ENCODE data around the gene GPR4.

The GPR4 gene

DNA sequence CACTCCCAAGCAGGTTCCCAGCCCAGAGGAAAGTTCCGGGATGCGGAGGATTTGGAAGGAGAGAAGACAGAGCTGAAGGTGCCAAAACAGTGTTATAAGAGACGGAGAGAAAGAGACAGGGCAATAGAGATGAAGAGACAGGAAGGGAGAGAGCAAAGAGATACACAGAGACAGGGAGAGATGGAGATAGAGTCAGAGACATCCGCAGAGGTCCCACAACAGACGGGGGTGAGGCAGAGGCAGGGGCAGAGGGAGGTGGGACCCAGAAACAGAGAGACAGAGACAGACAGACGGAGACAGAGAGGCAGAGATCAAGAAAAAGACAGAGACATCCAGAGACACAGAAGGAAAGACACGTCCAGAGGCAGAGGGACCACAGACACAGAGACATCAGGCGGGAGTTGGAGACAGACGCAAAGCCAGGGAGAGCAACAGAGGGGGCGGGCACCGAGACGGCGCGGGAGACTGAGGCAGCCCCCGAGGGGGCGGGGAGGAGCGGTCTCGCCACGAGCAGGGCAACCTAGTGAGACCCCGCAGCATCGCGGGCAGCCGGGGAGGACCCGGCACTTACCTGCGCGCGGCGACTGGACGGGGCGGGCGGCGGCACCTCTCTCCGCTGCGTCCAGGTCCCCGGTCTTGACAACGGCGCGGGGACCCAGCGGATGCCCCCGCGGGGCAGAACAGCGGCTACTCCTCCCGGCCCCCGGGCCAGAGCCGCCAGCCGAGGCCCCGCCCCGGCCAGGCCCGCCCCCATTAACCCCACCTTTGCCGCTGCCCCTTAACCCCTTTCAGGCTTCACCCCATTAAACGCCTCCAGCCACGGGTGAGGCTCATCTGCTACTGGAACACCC is at the start of gene GPR4:
Gene GPR4 (minus strand): TSS at position 689 of the 851 bp plus-strand sequence. CDS start 10,346 bp downstream, outside the sequence.
- TF ChIP-seq, protein P1, sequence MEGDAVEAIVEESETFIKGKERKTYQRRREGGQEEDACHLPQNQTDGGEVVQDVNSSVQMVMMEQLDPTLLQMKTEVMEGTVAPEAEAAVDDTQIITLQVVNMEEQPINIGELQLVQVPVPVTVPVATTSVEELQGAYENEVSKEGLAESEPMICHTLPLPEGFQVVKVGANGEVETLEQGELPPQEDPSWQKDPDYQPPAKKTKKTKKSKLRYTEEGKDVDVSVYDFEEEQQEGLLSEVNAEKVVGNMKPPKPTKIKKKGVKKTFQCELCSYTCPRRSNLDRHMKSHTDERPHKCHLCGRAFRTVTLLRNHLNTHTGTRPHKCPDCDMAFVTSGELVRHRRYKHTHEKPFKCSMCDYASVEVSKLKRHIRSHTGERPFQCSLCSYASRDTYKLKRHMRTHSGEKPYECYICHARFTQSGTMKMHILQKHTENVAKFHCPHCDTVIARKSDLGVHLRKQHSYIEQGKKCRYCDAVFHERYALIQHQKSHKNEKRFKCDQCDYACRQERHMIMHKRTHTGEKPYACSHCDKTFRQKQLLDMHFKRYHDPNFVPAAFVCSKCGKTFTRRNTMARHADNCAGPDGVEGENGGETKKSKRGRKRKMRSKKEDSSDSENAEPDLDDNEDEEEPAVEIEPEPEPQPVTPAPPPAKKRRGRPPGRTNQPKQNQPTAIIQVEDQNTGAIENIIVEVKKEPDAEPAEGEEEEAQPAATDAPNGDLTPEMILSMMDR (IDR thresholded peaks at IDR 0.05; ENCODE audit: control insufficient read depth, insufficient read depth, low read depth, low read length, missing control alignments) = no peak
- DNase-seq (ENCODE audit: low read depth) = no peak
- no peak within 1 kb of the TSS for H3K4me3 ChIP-seq (ENCODE audit: control insufficient read depth, low read depth, low read length)

DNA sequence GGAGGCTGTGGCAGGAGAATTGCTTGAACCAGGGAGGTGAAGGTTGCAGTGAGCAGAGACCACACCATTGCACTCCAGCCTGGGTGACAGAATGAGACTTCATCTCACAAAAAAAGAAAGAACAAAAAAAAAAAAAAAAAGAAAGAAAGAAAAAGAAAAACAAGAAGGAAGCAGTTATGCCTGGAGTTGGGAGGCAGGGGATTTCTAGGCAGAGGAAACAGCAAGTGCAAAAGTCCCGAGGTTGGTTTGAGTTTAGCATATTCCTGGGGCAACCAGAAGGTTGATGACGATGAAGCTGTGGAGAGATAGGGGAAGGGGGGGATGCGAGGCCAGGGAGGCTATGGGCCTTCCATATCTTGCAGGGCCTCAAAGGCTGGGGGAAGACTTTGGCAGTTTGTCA is 48.7 kb upstream of the GPR4 start:
- DNase-seq (ENCODE audit: low read depth) = no peak
- TF ChIP-seq, protein P1 (IDR thresholded peaks at IDR 0.05; ENCODE audit: control insufficient read depth, insufficient read depth, low read depth, low read length, missing control alignments) = no peak
- no peak overlapping the region for H3K4me3 ChIP-seq (ENCODE audit: control insufficient read depth, low read depth, low read length)

- no peak overlapping the region for H3K4me3 ChIP-seq (ENCODE audit: control insufficient read depth, low read depth, low read length)
- DNase-seq (ENCODE audit: low read depth) = no peak
- TF ChIP-seq, protein P1 (IDR thresholded peaks at IDR 0.05; ENCODE audit: control insufficient read depth, insufficient read depth, low read depth, low read length, missing control alignments) = no peak
These were observed 44.3 kb upstream of the GPR4 start for GRCh38 chr19:45646345-45646698.

GRCh38 chr19:45645631-45646344 is 43.8 kb upstream of the GPR4 start:
- DNase-seq (ENCODE audit: low read depth) = no peak
- TF ChIP-seq, protein P1 (IDR thresholded peaks at IDR 0.05; ENCODE audit: control insufficient read depth, insufficient read depth, low read depth, low read length, missing control alignments) = no peak

GRCh38 chr19:45645068-45645630 is 43.1 kb upstream of the GPR4 start:
- DNase-seq (ENCODE audit: low read depth) = no peak
- TF ChIP-seq, protein P1 (IDR thresholded peaks at IDR 0.05; ENCODE audit: control insufficient read depth, insufficient read depth, low read depth, low read length, missing control alignments) = no peak
- H3K4me3 ChIP-seq (ENCODE audit: control insufficient read depth, low read depth, low read length) = peak overlapping the region; percentile 42

More at GRCh38 chr19:45645631-45646344, 43.8 kb upstream of the GPR4 start:
- peak overlapping the region; percentile 42 for H3K4me3 ChIP-seq (ENCODE audit: control insufficient read depth, low read depth, low read length)

GRCh38 chr19:45643927-45644771 is 42.1 kb upstream of the GPR4 start:
- DNase-seq (ENCODE audit: low read depth) = no peak
- no peak overlapping the region for H3K4me3 ChIP-seq (ENCODE audit: control insufficient read depth, low read depth, low read length)
- TF ChIP-seq, protein P1 (IDR thresholded peaks at IDR 0.05; ENCODE audit: control insufficient read depth, insufficient read depth, low read depth, low read length, missing control alignments) = no peak
